H1 (cell line): Measurements from ENCODE around the gene TPSB2. TPM values are rescaled to one million over a fixed set of nuclear protein-coding genes. Genes with fewer than 3 reads are reported as not detected.

Experiments used
- CTCF ChIA-PET: fragments of 300-600 bp; sonication (Branson Sonifier 250); formaldehyde crosslinking; loops from one replicate; lab custom pipeline; 2021; ENCODE audit not compliant: partially characterized antibody; lab: Charles Lee
- POLR2A ChIA-PET: fragments of 300-600 bp; sonication (Branson Sonifier 250); formaldehyde crosslinking; loops from one replicate; lab custom pipeline; 2021; ENCODE audit warnings: inconsistent platforms; ENCODE audit not compliant: partially characterized antibody; lab: Charles Lee
- DNase-seq, 2 experiments: peaks; one replicate each; pipeline versions ENCODE4 v3.0.0 to v3.0.0-alpha.2; 2010 to 2022; ENCODE audit warnings: low spot score in 2 of 2, low read depth in 1 of 2, mixed read lengths in 1 of 2
- FAIRE-seq: peaks from 2 replicates; lab custom pipeline; 2011; peaks lifted over from hg19 to GRCh38; lab: Jason Lieb, UNC
- H2AFZ ChIP-seq: 2 replicates; pipeline ENCODE4 v1.8.1; 2012; ENCODE audit warnings: low read length, inconsistent platforms
- H2AK5ac ChIP-seq: 2 replicates; pipeline ENCODE4 v1.6.1; 2013; ENCODE audit warnings: low read depth, low read length
- H2BK120ac ChIP-seq: replicated peaks from 2 replicates; pipeline ENCODE3; 2013; ENCODE audit warnings: low read depth, low read length, inconsistent platforms
- H2BK12ac ChIP-seq: 2 replicates; pipeline ENCODE4 v1.6.1; 2013; ENCODE audit warnings: low read depth, low read length
- H2BK15ac ChIP-seq: 2 replicates; pipeline ENCODE4 v1.6.1; 2013; ENCODE audit warnings: low read length
- H2BK20ac ChIP-seq: 2 replicates; pipeline ENCODE4 v1.6.1; 2013; ENCODE audit warnings: low read length
- H2BK5ac ChIP-seq: 2 replicates; pipeline ENCODE4 v1.6.1; 2013; ENCODE audit warnings: low read depth, low read length
- H3K14ac ChIP-seq: 2 replicates; pipeline ENCODE4 v1.6.1; 2013; ENCODE audit warnings: inconsistent platforms; ENCODE audit not compliant: insufficient read length
- H3K18ac ChIP-seq: 2 replicates; pipeline ENCODE4 v1.6.1; 2013; ENCODE audit warnings: low read length; ENCODE audit errors: extremely low read depth
- H3K23ac ChIP-seq: 2 replicates; pipeline ENCODE4 v1.6.1; 2013; ENCODE audit warnings: inconsistent platforms; ENCODE audit not compliant: insufficient read length
- H3K23me2 ChIP-seq: 2 replicates; pipeline ENCODE4 v1.6.1; 2013; ENCODE audit warnings: low read depth, low read length
- H3K27ac ChIP-seq: 2 replicates; pipeline ENCODE4 v1.6.1; 2011; ENCODE audit warnings: low read depth, low read length, inconsistent platforms
- H3K27me3 ChIP-seq, 4 experiments: replicated peaks in 1 of 4; 1 replicate in 1 of 4; 2 replicates in 3 of 4; pipeline versions ENCODE4 v1.6.1 to v1.8.1; 2011 to 2013; ENCODE audit warnings: low read length in 3 of 4, mild to moderate bottlenecking in 3 of 4, inconsistent platforms in 2 of 4, mixed read lengths in 2 of 4, moderate library complexity in 1 of 4; ENCODE audit not compliant: control insufficient read depth in 3 of 4, insufficient read depth in 3 of 4; ENCODE audit errors: extremely low read depth in 1 of 4
- H3K36me3 ChIP-seq, 4 experiments: 2 replicates each; pipeline versions ENCODE4 v1.6.1 to v1.8.1; 2011 to 2013; ENCODE audit warnings: mild to moderate bottlenecking in 4 of 4, low read length in 3 of 4, moderate library complexity in 2 of 4, control low read depth in 1 of 4, inconsistent platforms in 1 of 4; ENCODE audit not compliant: insufficient read depth in 4 of 4, control insufficient read depth in 2 of 4
- H3K4ac ChIP-seq: replicated peaks from 2 replicates; pipeline ENCODE3; 2013; ENCODE audit warnings: low read length, low read depth, mixed read lengths, inconsistent platforms; ENCODE audit not compliant: insufficient read length
- H3K4me1 ChIP-seq, 4 experiments: replicated peaks in 1 of 4; 1 replicate in 1 of 4; 2 replicates in 3 of 4; pipeline versions ENCODE4 v1.6.1 to v1.8.1; 2011 to 2013; ENCODE audit warnings: low read length in 3 of 4, inconsistent platforms in 2 of 4, mixed read lengths in 1 of 4; ENCODE audit not compliant: insufficient read depth in 4 of 4, control insufficient read depth in 3 of 4
- H3K4me2 ChIP-seq, 2 experiments: 2 replicates each; pipeline versions ENCODE4 v1.6.1 to v1.8.1; 2011 to 2013; ENCODE audit warnings: low read depth in 2 of 2, low read length in 2 of 2, control low read depth in 1 of 2, inconsistent platforms in 1 of 2, mild to moderate bottlenecking in 1 of 2; ENCODE audit not compliant: insufficient read depth in 1 of 2
- H3K4me3 ChIP-seq, 4 experiments: fragments of 200-600, 300-600 bp in 1 of 4; sonication (generic), shearing (Covaris generic), sonication (Bioruptor Twin) in 1 of 4; 2 replicates each; pipeline versions ENCODE4 v1.5.1 to v1.8.1; 2011 to 2016; ENCODE audit warnings: low read length in 4 of 4, low read depth in 3 of 4, control low read depth in 2 of 4, inconsistent platforms in 2 of 4, mild to moderate bottlenecking in 2 of 4, mixed read lengths in 1 of 4, moderate library complexity in 1 of 4; ENCODE audit not compliant: insufficient read depth in 2 of 4; ENCODE audit errors: extremely low read depth in 1 of 4
- H3K56ac ChIP-seq: replicated peaks from 2 replicates; pipeline ENCODE3; 2013; ENCODE audit warnings: low read depth, mild to moderate bottlenecking, mixed read lengths, low read length, inconsistent platforms; ENCODE audit not compliant: insufficient read length
- H3K79me1 ChIP-seq: 2 replicates; pipeline ENCODE4 v1.6.1; 2013; ENCODE audit warnings: low read depth, low read length, control low read depth
- H3K79me2 ChIP-seq, 2 experiments: 2 replicates each; pipeline versions ENCODE4 v1.6.1 to v1.8.1; 2012 to 2013; ENCODE audit warnings: low read length in 2 of 2, mild to moderate bottlenecking in 2 of 2, inconsistent platforms in 1 of 2; ENCODE audit not compliant: insufficient read depth in 2 of 2, control insufficient read depth in 1 of 2
- H3K9ac ChIP-seq, 4 experiments: replicated peaks in 1 of 4; 1 replicate in 1 of 4; 2 replicates in 3 of 4; pipeline versions ENCODE4 v1.6.1 to v1.8.1; 2011 to 2013; ENCODE audit warnings: low read depth in 3 of 4, low read length in 3 of 4, control low read depth in 2 of 4, mild to moderate bottlenecking in 2 of 4, moderate library complexity in 2 of 4, inconsistent platforms in 1 of 4; ENCODE audit errors: extremely low read depth in 1 of 4
- H3K9me3 ChIP-seq, 2 experiments: 2 replicates each; pipeline versions ENCODE4 v1.6.1 to v1.8.1; 2012 to 2013; ENCODE audit warnings: mild to moderate bottlenecking in 2 of 2, moderate library complexity in 2 of 2, control low read depth in 1 of 2, inconsistent platforms in 1 of 2, low read depth in 1 of 2, low read length in 1 of 2, mixed read lengths in 1 of 2; ENCODE audit not compliant: insufficient read depth in 2 of 2
- H4K20me1 ChIP-seq, 2 experiments: replicated peaks in 1 of 2; 2 replicates each; pipeline versions ENCODE3 to v1.8.1; 2011 to 2013; ENCODE audit warnings: inconsistent platforms in 2 of 2, low read length in 2 of 2, mild to moderate bottlenecking in 1 of 2; ENCODE audit not compliant: insufficient read depth in 2 of 2, control insufficient read depth in 1 of 2
- H4K5ac ChIP-seq: 2 replicates; pipeline ENCODE4 v1.6.1; 2013; ENCODE audit warnings: low read length, low read depth, mixed read lengths, inconsistent platforms; ENCODE audit not compliant: insufficient read length
- H4K8ac ChIP-seq: 2 replicates; pipeline ENCODE4 v1.8.0; 2013; ENCODE audit warnings: mild to moderate bottlenecking, moderate library complexity, low read length, inconsistent platforms; ENCODE audit not compliant: insufficient read depth; ENCODE audit errors: extremely low read depth
- H4K91ac ChIP-seq: replicated peaks from 2 replicates; pipeline ENCODE3; 2013; ENCODE audit warnings: low read length, mixed read lengths, inconsistent platforms; ENCODE audit not compliant: insufficient read length
- BACH1 ChIP-seq: IDR thresholded peaks from 2 replicates; pipeline ENCODE4 v1.6.1; 2012; ENCODE audit warnings: low read length, improper control_type of control experiment
- BRCA1 ChIP-seq: IDR thresholded peaks from 2 replicates; pipeline ENCODE4 v1.6.1; 2012; ENCODE audit warnings: low read depth, low read length, improper control_type of control experiment
- EZH2 ChIP-seq: fragments of 200-600 bp; sonication (generic); IDR thresholded peaks from 2 replicates; pipeline ENCODE4 v1.7.1; 2012; ENCODE audit warnings: low read depth, mild to moderate bottlenecking, moderate library complexity, low read length, inconsistent platforms; ENCODE audit not compliant: severe bottlenecking
- GABPA ChIP-seq: IDR thresholded peaks from 2 replicates; pipeline ENCODE4 v1.6.1; 2011; ENCODE audit warnings: mild to moderate bottlenecking, low read length, moderate library complexity, borderline replicate concordance; ENCODE audit not compliant: insufficient read depth
- GTF2F1 ChIP-seq: IDR thresholded peaks from 2 replicates; pipeline ENCODE4 v1.6.1; 2012; ENCODE audit warnings: low read depth, low read length, improper control_type of control experiment, borderline replicate concordance
- HDAC6 ChIP-seq: IDR thresholded peaks from one replicate; pipeline ENCODE4 v1.7.1; 2012; ENCODE audit warnings: low read depth, mild to moderate bottlenecking, inconsistent platforms, low read length, moderate library complexity
- JUND ChIP-seq: IDR thresholded peaks from 2 replicates; pipeline ENCODE4 v1.6.1; 2011; ENCODE audit warnings: mild to moderate bottlenecking, improper control_type of control experiment, low read length
- KDM1A ChIP-seq: fragments of 200-600, 300-600 bp; sonication (generic); IDR thresholded peaks from 2 replicates; pipeline ENCODE4 v1.7.1; 2016; ENCODE audit warnings: mild to moderate bottlenecking, low read length, borderline replicate concordance
- POLR2AphosphoS5 ChIP-seq: IDR thresholded peaks from 2 replicates; pipeline ENCODE4 v1.6.1; 2011; ENCODE audit warnings: low read depth, low read length
- SP4 ChIP-seq: IDR thresholded peaks from 2 replicates; pipeline ENCODE4 v1.6.1; 2012; ENCODE audit warnings: low read length, inconsistent platforms
- TAF7 ChIP-seq: optimal IDR thresholded peaks from 2 replicates; pipeline ENCODE3; 2011; ENCODE audit warnings: low read depth, mild to moderate bottlenecking, inconsistent platforms, low read length, moderate library complexity, borderline replicate concordance
- WGBS, 2 experiments: shearing (Covaris generic) in 1 of 2; methylation state at CpG; one replicate each; pipeline versions ENCODE4 v1.1.6 to v1.1.7; 2013 to 2015; ENCODE audit warnings: low lambda C conversion rate in 2 of 2, mixed read lengths in 2 of 2, inconsistent platforms in 1 of 2, low coverage in 1 of 2, missing lambda C conversion rate in 1 of 2; ENCODE audit not compliant: insufficient replicate concordance in 2 of 2, insufficient coverage in 1 of 2, insufficient read length in 1 of 2; ENCODE audit errors: extremely low coverage in 1 of 2, missing lambda C conversion rate in 1 of 2; 5-methylcytosine and 5-hydroxymethylcytosine counted together
- polyA plus RNA-seq, 7 experiments: library from polyadenylated mRNA; depleted of rRNA in 3 of 7; stranded (reverse) in 5 of 7; unstranded in 2 of 7; fragments of >200 nt in 5 of 7; fragments of 200-250 nt in 2 of 7; gene quantifications; 1 replicate in 5 of 7; 2 replicates in 1 of 7; 4 replicates in 1 of 7; pipeline versions ENCODE4 v1.2.1 to v1.2.3, GENCODE V29; 2011 to 2013; ENCODE audit warnings: missing spikeins in 2 of 7, mixed read lengths in 2 of 7
- total RNA-seq: library from RNA; stranded (reverse); fragmentation: NEBNext Ultra II Directional; extraction: Animal tissue kit (Norgen Biotek cat#: 25700); gene quantifications from 2 replicates; pipeline ENCODE4 v1.2.1, GENCODE V29; 2021

TPSB2 gene
- total and polyA plus RNA-seq, 2 of the 8 experiments (the other 6 are each of a cell fraction or from before 2014, with no cell fraction given), result 0.08 TPM; not detected in 1

GRCh38 chr16:1182316-1182671 lies 47.7 kb downstream of the TPSB2 start:
- ChIA-PET CTCF (interaction anchor here (1.0 to 4.7 kb wide), 9 partner anchors 10 to 81 kb away, joined by 3 to 16 read pairs (median 8); no protein-coding TSS in a partner anchor), POLR2A (interaction anchor here (1.0 to 1.5 kb wide), 3 partner anchors 11 to 26 kb away, joined by 3 to 4 read pairs (median 4); no protein-coding TSS in a partner anchor)
- Histone ChIP-seq H2BK120ac (no peak overlapping the region), H3K14ac (no peak overlapping the region), H2BK5ac (no peak overlapping the region), H3K23me2 (no peaks in the 10 kb centered on the region), H2AFZ (no peak overlapping the region), H3K56ac (no peak overlapping the region), H2AK5ac (no peak overlapping the region), H2BK12ac (no peak overlapping the region), H3K27me3 (no peaks in the 10 kb centered on the region), H3K79me2 (peaks cover 0 to 3% of the 10 kb centered on the region in 2 experiments; a peak in 1 of 4 replicates), H3K23ac (no peak overlapping the region), H3K4me3 (no peak overlapping the region), H3K18ac (no peak overlapping the region), H3K4me2 (no peak overlapping the region), H3K9me3 (no peaks in the 10 kb centered on the region), H3K27ac (no peak overlapping the region), H3K79me1 (peaks cover 7% of the 10 kb centered on the region), H3K9ac (no peak overlapping the region), H2BK15ac (no peak overlapping the region), H3K4ac (no peak overlapping the region), H4K20me1 (peaks cover 10 to 30% of the 10 kb centered on the region in 2 experiments), H4K91ac (no peak overlapping the region), H4K5ac (no peak overlapping the region), H2BK20ac (no peak overlapping the region), H3K4me1 (peaks cover 0 to 3% (median under 1%) of the 10 kb centered on the region in 4 experiments; a peak in 4 of 7 replicates), H4K8ac (0 out of 2 replicates have a peak overlapping the region, but pooled peaks have one; percentile 25), H3K36me3 (no peaks in the 10 kb centered on the region; a peak in 1 of 8 replicates)
- FAIRE-seq, result no peak
- WGBS, 2 experiments, result 94% methylated on average over 12 of the region's 19 CpGs; no CpG with 5 or more reads in 1 of the 2 experiments
- TF ChIP-seq BACH1 (no peak), KDM1A (no peak), GABPA (no peak), TAF7 (no peak), BRCA1 (no peak), SP4 (no peak), GTF2F1 (no peak), POLR2AphosphoS5 (no peak), JUND (no peak), EZH2 (no peak), HDAC6 (no peak)
- DNase-seq, result no peak
